ENCODE measurements around the gene CABP7.

The CABP7 gene

DNA sequence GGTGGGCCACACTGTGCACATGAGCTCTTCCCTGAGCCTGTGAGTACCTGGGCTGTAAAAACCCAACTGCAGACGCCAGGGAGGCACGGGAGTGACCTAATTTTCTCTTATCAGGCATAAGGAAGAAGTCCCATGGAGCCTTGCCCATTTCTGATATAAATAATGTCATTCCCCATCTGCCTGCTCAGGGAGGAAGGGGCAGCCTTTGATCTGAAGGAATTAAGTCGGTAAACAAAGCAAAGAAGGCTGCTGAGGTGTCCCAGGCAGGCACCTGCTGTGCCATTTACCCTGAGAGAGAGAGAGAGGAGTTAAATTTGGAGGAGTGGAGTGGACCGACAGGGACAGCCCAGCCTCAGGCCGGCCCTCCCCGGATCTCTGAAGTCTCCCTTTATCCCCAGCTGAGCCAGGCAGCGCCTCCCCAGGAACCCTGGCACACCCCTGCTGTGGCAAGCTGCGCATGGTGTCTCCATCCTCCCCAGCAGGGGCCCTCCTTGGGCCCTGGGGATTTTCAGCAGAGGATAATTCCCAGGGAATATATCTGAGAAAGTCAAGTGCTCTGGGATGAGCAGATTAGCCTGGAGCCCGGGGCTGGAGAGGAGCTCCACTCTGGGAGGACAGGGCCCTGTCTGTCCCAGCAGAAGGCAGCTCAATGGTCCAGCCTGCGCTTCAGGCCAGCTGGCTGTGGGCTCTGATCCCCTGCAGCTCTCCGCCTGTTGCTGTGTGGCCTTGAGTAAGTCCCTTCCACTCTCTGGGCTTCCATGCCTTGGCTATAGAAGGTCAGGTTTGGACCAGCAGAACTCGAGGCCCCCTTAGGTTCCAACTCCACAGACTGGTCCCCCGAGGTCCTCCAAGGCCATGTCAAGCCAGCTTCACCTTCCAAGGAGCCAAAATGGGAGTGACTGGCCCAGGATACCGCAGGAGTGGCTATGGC is 17.5 kb upstream of the CABP7 start:
- no peak for DNase-seq

- no peak for DNase-seq
Observed at GRCh38 chr22:29702931-29703501, 16.8 kb upstream of the CABP7 start.

GRCh38 chr22:29703569-29704195 is 16.1 kb upstream of the CABP7 start:
- DNase-seq, result no peak

DNA sequence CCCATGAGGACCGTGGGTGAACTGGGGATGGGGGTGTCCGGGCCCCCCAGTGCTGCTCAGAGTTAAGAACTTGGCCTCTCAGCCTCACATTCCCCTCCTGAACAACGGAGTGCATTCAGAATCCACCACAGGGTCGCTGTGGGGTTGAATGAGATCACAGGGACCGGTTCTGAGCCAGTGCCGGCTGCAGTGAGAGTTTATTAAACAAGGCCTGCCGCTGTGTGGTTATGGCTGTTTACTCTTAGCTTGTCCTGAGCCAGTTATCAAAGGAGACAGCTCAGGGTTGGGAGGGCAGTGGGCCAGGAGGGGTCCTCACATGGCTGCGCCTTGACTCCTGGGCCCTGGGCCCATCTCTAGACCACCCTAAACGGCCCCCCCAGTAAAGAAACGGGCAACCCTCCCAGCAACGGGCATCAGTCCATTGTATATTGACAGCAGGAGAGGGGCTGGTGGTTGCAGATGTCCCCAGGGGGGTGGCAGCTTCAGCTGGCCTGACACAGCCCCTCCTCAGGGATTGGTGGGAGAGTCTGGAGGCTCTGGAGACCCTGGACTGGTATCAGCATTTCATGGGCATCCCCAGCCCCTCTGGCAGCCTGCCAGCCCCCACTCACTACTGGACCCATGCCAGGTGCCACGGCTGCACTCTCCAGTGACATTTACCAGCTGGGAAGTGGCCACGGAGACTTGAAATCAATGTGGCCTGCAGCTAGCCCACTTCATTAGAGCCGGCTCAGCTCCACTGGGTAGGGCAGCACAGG is 15.1 kb upstream of the CABP7 start:
- no peak for DNase-seq

DNA sequence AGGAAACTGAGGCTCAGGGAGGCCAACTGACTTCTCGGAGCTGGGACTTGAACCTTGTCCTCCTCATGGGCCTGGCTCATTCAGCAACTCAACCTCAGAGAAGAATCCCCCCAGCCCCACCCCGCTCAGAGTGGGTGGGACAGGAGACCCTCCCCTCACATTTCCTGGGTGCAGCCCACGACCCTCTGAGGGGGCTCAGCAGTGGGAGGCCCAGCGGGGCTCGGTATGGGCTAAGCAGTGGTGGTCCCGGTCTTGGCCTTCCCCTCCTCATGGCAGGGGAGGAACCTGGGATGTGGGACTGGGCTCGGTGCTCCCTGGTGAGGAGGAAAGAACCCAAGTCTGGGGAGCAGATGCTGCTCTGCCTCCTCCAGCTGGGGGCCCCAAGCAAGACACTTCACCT is 14.2 kb upstream of the CABP7 start:
- DNase-seq, result no peak

DNA sequence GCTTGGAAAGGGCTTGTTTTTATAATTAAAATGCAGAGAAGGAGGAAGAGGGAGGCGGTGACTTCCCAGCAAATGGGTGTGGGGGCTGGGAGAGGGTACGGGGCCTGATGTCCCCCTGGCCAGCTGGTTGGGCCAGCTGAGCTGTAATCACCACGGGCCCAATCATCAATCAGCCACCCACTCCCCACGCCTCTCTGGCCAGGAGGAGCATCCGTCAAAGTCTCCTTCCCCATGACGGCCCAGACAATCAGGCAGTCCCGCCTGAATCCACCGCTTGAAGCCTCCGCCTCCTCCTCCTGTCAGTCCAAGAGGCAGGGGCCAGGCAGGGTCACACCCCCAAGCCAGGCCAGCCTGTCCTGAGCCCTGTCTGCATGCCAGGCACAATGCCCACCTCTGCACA is 13.3 kb upstream of the CABP7 start:
- no peak for DNase-seq

- DNase-seq, result no peak
Observed at GRCh38 chr22:29707010-29707409, 12.8 kb upstream of the CABP7 start.

- no peak for DNase-seq
Observed at GRCh38 chr22:29707471-29707870, 12.3 kb upstream of the CABP7 start.

- no peak for DNase-seq
Observed at GRCh38 chr22:29710193-29710592, 9.6 kb upstream of the CABP7 start.

DNA sequence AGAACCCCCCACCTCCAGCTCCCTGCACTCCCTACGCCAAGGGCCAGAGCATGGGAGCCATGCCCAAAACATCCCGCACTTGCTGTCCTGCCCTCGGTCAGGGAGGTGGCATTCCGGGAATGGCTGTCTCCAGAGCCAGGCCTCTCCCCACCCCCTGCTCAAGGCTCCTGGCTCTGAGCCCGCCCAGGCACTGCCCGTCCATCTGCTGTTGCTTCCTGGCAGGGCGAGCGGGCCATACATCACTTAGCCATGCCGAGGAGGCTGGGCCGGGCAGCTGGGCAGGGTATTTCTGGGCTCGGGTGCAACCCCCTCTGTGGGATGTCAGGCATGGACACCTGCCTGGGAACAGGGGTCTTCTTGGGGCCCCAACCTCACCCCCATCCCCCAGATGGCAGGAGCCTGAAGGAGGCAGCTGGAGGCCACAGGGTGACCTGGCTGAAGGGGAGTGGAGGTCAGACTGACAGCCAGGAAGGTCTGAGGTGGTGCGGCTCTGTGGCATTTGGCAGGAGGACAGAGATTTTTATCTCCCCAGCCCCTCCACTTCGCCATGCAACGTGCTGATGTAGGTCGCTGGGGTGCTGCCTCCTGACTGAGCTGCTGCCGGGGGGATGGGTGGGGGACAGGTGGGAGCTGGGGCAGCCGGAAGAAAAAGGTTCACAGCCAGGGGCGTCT is 8.7 kb upstream of the CABP7 start:
- no peak for DNase-seq

DNA sequence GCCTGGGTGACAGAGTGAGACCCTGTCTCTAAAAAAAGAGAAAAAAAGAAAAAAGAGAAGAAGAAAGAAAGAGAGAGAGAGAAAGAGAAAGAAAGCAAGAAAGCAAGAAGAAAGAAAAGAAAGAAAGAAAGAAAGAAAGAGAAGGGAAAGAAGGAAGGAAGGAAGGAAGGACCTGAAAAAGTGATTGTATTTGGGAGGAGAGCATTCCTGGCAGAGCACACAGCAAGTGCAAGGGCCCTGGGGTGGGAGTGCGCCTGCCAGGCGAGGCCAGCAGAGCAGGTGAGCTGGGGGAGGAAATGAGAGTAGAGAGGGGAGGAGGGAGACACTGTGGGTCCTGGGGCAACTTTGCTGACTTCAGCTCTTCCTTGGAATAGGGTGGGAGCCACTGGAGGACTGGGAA is 7.7 kb upstream of the CABP7 start:
- no peak for DNase-seq

DNA sequence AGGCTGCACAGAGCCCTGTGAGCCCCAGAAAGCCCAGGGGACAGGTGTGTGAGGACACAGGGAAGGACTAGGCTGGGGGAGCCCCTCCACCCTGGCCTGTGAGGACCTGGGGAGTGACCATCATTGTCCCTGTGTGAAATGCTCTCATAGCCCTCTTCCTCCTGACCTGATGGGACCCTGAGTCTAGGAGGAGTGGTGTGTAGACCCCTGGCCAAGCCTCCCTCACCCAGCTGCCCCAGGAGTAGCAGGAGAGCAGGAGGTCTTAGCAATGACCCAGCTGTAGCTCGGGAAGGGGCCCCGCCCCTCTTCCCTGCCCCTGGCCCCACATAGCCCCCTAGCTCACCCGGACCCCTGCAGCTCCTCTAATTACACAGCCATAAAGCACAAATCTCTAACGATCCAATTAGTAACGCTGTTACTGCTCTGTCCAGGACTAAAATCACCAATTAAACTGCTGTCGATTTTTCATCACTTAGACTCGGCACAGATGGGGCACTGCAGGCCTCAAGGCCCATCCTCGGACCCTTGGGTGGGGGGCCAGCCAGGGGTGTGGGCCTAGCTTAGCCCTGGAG is 6.6 kb upstream of the CABP7 start:
- DNase-seq, result no peak

GRCh38 chr22:29715240-29715639 is 4.6 kb upstream of the CABP7 start:
- DNase-seq, result no peak

DNA sequence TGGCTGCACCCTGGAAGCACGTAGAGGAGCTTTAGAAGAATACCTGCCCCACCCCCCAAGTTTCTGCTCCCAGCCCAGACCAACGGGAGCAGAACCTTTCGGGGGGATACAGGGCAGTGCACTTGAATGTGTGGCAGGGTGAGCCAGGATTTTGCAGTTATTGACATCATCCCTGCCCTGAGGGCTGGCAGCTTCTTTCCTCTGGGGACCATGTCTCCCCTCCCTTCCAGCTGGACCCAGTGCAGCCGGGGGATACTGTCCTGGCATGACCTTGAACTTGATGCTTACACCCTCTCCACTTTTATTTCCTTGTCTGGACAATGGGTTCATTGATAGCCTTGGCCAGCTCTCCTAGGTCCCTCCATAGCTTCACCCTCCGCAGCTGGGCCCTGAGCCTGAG is 4.1 kb upstream of the CABP7 start:
- DNase-seq, result no peak

- DNase-seq, result peak; percentile 24 to 38
Observed at GRCh38 chr22:29716814-29717545, 2.8 kb upstream of the CABP7 start.

- no peak for DNase-seq
Observed at GRCh38 chr22:29717789-29718188, 2.0 kb upstream of the CABP7 start.

GRCh38 chr22:29718949-29719898 is 579 bp upstream of the CABP7 start:
- no peak for DNase-seq

- no peak for DNase-seq
Observed at GRCh38 chr22:29720811-29721323, 1.1 kb downstream of the CABP7 start.

GRCh38 chr22:29722151-29722550 is 2.3 kb downstream of the CABP7 start:
- DNase-seq, result no peak

GRCh38 chr22:29722587-29722986 is 2.8 kb downstream of the CABP7 start:
- DNase-seq, result no peak
